Measurements from ENCODE around the gene SNAP25.

SNAP25 gene

GRCh38 chr20:10218536-10219451 lies at the start of gene SNAP25:
Gene SNAP25 (plus strand): TSS chr20:10218830. CDS start chr20:10275492, 56,662 bp downstream.
- DNase-seq: no peak

GRCh38 chr20:10169752-10170151 lies 48.9 kb upstream of the SNAP25 start:
- no peak for DNase-seq

- no peak for DNase-seq
Measured at GRCh38 chr20:10170261-10170660, 48.4 kb upstream of the SNAP25 start.

GRCh38 chr20:10171864-10172751 lies 46.5 kb upstream of the SNAP25 start:
- DNase-seq: no peak

- no peak for DNase-seq
Measured at GRCh38 chr20:10172998-10173655, 45.5 kb upstream of the SNAP25 start.

- no peak for DNase-seq
Measured at GRCh38 chr20:10174400-10174799, 44.2 kb upstream of the SNAP25 start.

- DNase-seq: no peak
Measured at GRCh38 chr20:10177326-10177725, 41.3 kb upstream of the SNAP25 start.

- no peak for DNase-seq
Measured at GRCh38 chr20:10178091-10178490, 40.5 kb upstream of the SNAP25 start.

- DNase-seq: no peak
Measured at GRCh38 chr20:10178727-10179313, 39.8 kb upstream of the SNAP25 start.

- DNase-seq: peak in 1 of 2 experiments; percentile 1
Measured at GRCh38 chr20:10179574-10180298, 38.9 kb upstream of the SNAP25 start.

GRCh38 chr20:10180651-10181235 lies 37.9 kb upstream of the SNAP25 start:
- DNase-seq: no peak

GRCh38 chr20:10185741-10186558 lies 32.7 kb upstream of the SNAP25 start:
- DNase-seq: no peak

GRCh38 chr20:10190456-10190855 lies 28.2 kb upstream of the SNAP25 start:
- no peak for DNase-seq

GRCh38 chr20:10192171-10192570 lies 26.5 kb upstream of the SNAP25 start:
- DNase-seq: no peak

- no peak for DNase-seq
Measured at GRCh38 chr20:10194166-10194565, 24.5 kb upstream of the SNAP25 start.

- no peak for DNase-seq
Measured at GRCh38 chr20:10200330-10200729, 18.3 kb upstream of the SNAP25 start.

GRCh38 chr20:10201321-10201870 lies 17.2 kb upstream of the SNAP25 start:
- no peak for DNase-seq

- DNase-seq: no peak
Measured at GRCh38 chr20:10209091-10209490, 9.5 kb upstream of the SNAP25 start.

GRCh38 chr20:10213526-10213925 lies 5.1 kb upstream of the SNAP25 start:
- DNase-seq: no peak

GRCh38 chr20:10216146-10216791 lies 2.4 kb upstream of the SNAP25 start:
- DNase-seq: no peak

All from Kasumi-1 (cell line).